HG02870 (cell line): Measurements from ENCODE around the gene SCAMP3.
"Not testable (repeated sequence)": the region's sequence is repeated elsewhere in the genome, so short reads cannot be mapped to it uniquely, and the experiment has no call there.

Experiments
- ATAC-seq: cut with Tn5 transposase; IDR thresholded peaks from one replicate; pipeline ENCODE4 v1.9.1; 2021; ENCODE audit warnings: mild to moderate bottlenecking, moderate library complexity; ENCODE audit not compliant: unreplicated experiment

SCAMP3 gene

DNA sequence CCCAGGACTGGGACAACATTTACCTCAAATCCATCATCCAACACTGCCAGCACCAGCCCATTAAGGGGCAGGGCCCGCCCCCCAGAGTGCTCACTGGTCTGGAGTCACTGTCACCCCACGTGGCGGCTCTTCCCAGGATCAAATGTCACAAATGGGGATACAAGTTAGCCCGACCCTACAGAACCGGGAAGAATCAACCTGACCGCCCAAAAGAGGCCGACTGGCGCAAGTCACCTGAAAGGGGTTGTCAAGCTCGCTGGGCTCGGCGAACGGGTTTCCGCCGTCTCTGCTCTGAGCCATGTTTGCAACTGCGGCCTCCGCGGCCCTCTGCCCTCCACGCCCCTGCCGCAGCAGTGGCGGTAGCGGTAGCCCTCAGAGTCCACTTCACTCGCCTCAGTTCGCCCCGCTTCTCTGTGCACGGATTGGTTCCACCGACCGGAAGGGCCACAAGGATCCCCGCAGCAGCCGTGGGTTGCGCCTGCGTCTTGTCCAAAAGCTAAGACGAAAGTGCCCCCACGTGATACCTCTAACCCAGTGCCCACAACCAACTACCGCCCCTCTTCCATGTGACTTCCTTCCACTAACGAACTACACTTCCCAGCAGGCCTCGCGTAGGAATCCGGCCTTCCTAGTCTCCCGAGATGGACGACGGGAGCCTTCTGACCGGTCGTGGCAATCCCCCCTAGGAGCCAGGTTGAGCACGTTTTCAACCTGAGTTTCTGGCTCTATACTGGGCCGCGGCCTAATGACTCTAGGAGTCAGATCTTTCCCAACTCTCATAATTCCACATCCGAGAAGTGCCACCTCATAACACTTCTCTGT lies at the start of gene SCAMP3:
Gene SCAMP3 (minus strand): TSS at position 509 of the 822 bp plus-strand sequence. CDS start 209 bp downstream, at position 300.
- peak; percentile 92 for ATAC-seq

DNA sequence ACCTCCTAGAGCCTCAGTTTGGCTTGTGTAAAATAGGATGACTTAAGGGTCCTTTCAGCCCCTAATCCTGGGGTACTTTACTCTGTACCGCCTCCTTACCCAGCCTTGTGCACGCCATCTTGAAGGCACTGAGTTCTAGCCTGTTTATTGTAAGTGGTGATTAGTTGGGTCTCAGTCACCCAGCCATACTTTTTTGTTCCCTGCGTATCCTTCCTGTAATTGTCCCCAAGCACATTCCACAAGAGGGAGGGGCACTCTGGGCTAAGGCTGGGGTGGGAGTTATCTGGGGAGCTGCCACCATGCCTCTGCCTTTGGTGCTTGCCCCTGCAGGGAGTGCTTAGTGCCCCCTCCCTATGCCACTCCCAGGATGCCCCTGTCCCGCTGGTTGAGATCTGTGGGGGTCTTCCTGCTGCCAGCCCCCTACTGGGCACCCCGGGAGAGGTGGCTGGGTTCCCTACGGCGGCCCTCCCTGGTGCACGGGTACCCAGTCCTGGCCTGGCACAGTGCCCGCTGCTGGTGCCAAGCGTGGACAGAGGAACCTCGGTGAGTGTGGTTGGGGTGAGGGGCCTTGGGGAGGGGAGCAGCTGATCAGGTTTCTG lies 47.4 kb upstream of the SCAMP3 start:
- ATAC-seq: no peak

DNA sequence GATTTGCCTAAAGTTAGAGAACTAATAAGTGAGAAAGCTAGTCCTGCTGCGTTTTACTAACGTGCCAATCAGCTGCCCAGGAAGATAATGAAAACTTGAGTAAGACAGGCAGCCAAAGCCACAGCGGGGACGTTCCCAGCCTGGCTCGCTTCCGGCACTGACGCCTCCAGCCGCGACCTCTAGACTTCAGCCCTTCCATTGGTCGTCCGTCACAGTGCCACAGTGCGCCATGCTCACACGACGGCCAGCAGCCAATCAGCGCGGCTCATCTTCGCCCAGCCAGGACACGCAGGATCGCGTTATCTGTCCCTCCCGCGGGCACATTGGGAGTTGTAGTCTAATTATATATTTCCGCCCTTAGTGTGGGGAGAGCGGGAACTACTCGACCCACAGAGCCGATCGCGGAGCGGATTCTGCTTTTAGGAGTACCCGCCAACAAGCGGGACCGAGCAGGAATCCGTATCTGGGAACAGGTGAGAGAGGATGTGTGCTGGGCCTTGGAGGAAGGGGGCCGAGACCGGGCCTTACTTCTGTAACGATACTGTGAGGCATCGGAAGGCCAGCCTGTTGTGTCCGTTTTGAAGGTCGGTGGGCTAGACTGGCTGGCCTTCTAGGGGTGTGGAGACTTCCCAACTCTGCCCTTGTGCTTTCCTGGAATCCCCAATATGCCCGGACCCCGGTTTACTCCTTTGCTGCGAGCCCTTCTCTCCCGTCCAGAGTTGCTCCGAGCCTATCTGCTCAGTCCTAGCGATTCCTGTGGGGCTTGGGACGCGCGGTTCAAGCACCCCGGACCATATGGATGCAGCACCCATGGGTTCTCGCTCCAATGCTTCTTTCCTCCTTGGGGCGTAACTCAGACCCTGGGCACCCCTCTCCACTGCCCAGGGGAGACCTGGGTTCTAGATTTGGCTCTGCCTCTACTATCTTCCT lies 46.6 kb upstream of the SCAMP3 start, which contains the start of gene FDPS:
Gene FDPS (plus strand): TSS at position 374 of the 930 bp plus-strand sequence. CDS start 924 bp downstream, outside the sequence.
- peak; percentile 97 for ATAC-seq

DNA sequence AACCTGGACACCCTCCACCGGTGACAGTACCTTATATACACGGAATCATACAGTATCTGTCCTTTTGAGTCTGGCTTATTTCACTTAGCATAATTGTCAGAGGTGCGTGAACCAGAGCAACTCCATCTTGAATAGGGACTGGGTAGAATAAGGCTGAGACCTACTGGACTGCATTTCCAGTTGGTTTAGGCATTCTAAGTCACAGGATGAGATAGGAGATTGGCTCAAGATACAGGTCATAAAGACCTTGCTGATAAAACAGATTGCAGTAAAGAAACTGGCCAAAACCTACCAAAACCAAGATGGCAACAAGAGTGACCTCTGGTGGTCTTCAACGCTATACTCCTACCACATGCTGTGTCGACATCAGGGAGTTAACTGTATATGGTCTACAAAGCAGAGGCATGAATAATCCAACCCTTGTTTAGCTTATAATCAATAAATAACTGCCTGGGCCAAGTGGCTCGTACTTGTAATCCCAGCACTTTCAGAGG lies 45.1 kb upstream of the SCAMP3 start:
- ATAC-seq: no peak

DNA sequence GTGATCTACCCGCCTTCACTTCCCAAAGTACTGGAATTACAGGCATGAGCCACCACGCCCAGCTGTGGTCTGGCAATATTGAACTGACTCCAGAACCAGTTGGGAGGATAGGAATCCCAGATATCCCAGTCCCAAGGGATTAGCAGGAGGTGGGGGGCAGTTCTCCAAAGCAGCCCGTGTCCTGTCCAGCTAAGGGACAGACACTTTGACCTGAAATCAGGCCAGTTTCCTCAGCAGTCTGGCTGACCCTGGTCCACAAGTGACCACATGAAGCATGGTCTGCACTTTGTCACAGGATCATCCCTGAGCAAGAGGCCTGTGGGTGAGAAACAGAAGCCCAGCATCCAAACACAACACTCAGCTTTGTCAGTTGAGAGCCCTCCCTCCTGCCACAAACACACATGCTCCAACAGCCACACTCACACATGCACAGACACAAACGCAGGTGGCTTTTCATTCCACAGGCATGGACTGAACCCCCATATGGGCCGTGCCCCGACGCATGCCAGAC lies 43.8 kb upstream of the SCAMP3 start:
- no peak for ATAC-seq

DNA sequence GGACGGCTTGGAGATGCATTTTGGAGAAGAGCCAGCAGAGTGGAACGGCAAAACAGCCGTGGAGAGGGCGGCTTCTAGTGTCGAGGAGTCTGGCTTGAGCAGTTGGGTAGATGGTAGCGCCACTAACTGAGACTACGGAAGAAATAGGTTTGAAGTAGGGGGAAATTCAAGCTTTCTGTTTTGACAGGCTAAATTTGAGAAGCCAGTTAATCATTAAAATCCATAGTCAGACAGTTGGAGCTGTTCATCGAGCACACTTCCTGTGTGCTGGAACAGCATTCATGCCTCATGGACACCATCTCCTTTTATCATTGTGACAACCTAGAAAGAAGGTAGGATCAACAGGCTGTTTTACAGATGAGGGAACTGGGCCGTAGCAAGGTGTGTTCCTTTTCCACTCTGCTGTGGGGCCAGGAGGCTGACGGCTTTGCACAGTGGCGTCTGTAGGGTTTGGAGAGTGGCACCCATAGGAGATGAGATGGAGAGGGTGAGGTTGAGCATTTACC lies 42.5 kb upstream of the SCAMP3 start:
- ATAC-seq: no peak

DNA sequence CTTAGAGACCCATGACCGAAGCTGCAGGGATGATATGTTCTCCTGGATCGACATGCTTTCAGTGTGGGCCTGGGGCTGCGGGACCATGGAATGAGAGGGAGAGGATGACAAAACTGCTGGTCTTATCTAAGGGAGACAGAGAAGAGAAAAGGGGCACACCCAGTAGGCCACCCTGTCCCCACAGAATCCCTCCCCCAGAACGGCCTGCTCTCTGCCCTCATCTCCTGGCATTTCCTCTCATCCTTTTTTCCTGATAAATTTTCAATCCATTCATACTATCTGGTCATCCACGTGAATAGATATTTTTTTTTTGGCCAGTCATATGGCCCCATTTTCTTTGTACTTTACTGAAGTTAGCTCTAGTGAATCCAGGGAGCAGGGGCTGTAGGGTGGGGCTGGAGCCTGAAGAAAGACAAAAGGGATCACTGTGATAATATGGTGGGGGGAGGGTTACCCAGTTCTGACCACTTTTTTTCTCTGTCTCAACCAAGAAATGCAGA lies 39.2 kb upstream of the SCAMP3 start, which contains the start of gene PKLR:
Gene PKLR (minus strand): TSS at position 97 of the 500 bp plus-strand sequence. CDS start 43 bp downstream, at position 54.
- ATAC-seq: no peak

DNA sequence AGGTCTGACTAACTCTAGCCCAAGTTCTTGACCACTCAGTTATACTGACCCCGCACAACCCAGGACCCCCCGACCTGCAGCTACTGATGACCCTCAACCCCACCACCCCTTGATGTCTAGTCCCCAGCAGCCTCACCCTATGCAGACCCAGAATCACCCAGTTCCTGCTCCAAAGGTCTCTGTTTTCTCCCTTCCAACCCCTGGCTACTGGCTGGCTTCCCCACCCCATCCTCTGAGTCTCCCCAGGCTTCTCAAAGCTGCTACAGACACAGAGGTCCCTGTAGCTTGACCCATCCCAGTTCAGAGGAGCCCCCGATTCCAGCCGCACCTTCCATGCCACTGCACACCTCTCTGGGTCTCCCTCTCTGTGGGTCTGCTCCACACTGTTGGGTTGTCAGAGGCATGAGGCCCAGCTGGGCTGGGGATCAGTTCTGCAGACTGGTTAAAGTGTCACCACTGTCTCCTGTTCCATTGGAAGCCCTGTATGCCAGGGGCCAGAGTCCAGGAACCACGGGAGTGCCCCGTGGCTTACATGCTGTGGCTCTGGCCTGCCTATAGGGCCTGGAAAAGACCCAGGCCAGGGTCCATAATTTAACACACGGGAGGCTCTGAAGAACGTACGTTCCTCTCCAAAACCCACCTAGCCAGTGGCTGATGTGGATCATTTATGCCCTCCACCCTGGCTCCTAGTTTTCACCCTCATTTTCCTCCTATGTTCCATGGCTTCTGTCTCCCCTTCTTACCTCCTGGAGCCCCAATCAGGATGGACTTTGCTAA lies 38.6 kb upstream of the SCAMP3 start:
- ATAC-seq: no peak

DNA sequence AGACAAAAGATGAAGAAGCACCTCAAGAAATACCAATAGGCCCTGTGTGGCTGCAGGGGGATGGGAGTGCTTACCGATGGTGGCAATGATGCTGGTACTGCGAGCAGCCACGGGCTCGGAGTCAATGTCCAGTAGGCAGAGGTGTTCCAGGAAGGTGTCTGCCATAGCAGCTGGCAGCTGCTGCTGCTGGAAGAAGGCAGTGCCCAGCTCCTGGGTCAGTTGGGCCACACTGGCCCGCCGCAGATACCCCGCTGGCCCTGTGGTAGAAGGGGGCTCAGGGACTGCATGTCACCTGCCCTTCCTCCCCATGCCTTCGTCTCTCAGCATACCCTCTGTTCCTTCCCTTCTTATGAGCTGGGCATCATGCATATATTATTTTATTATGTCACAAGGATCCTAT lies 37.9 kb upstream of the SCAMP3 start:
- no peak for ATAC-seq

DNA sequence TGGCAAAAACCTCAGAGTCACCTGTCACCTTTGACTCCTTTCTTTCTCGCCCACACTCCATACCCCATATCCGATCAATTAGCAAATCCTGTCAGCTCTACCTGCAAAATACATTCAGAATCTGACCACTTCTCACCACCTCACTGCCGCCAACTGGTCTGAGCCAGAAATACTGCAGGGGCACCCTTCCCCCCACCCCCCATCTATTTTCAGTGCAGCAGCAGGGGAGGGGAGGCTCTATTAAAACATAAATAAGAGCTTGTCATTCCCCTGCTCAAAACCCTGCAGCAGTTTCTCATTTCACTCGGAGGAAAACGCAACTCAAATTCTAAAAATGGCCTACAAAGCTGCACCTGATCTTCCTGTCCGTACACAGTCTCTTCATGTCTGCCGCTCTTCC lies 35.2 kb upstream of the SCAMP3 start:
- ATAC-seq: no peak

DNA sequence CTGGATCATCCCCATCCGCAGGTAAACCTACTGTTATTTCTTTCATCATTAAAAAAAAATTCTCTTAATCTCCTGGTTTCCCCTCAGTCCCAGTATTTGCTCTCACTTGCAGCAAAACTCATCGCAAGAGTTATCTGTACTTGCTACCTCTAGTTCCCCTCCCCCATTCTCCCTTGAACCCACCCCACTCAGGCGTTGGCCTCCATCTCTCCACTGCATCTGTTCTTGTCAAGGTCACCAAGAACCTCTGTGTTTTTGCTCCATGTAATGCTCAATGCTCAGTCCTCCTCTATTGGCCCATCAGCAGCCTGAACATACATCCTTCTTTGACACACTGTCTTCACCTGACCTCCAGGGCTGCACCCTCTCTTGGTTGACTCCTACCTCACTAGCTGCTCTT lies 34.5 kb upstream of the SCAMP3 start:
- no peak for ATAC-seq

DNA sequence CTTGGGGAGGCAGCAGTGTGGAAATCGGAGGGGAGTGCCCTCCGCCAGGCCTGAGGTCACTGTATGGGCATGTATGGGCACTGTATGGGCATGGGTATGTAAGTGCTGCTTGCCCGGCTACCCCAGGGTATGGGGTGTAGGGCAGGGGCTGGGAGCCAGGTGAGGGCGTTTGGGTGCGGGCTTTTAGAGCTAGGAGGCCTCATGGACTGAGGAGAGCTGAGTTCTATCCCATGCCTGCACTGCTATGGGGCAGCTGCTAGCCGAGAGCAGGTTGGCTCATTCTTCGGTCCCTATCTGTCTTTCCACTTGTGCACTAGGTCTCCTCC lies 33.7 kb upstream of the SCAMP3 start:
- ATAC-seq: no peak

DNA sequence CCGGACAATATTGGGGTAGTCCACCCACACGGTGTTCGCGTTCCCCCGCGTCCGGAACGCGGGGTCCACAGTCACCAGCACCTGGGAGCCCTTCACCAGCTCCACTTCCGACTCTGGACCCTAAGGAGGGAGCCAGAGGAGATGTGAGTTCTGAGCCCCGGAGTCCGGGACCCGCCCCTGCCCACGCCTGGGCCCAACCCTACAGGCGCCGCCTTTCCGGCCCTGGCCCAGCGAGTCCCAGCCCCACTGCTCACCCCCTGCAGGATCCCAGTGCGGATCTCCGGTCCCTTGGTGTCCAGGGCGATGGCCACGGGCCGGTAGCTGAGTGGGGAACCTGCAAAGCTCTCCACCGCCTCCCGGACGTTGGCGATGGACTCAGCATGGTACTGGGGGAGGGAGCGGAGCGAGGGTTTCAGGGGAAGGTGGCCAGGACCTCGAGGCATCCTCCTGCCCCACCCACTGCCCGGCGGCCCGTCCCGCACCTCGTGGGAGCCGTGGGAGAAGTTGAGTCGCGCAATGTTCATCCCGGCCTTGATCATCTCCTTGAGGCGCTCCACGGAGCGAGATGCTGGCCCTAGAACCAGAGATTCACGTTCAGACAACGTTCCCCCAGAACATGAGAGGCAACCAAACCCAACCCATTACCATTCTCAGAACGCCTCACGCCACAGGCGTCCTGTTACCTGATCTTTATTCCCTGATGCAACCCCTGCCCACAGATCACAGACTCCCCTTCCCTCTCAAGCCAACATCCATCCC lies 33.2 kb upstream of the SCAMP3 start:
- ATAC-seq: no peak

DNA sequence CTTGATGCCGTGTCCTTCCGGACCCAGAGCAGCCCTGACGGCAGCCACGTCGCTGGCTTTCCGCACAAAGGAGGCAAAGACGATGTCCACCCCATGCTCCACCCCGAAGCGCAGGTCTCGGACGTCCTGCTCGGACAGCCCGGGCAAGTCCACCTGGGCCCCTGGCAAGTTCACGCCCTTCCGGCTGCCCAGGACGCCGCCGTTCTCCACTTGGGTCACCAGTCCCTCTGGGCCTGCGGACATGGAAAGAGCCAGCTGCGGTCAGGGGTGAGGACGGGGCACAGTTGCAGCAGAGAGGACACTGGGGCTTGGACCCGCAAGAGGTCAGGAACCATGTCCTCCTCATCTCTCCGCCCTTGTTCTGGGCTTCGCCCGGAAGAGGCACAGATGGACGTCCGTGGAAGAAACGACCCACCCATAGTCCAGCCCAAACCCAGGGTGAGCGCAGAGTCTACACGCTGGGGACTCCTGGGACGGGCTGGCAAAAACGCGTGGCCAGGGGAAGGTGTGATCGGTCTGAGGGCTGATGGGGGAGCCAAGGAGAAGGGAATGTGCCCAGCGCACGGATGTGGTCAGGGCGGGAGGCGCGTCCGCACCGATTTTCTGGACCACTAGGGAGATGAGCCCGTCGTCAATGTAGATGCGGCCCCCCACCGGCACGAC lies 32.5 kb upstream of the SCAMP3 start:
- ATAC-seq: no peak

DNA sequence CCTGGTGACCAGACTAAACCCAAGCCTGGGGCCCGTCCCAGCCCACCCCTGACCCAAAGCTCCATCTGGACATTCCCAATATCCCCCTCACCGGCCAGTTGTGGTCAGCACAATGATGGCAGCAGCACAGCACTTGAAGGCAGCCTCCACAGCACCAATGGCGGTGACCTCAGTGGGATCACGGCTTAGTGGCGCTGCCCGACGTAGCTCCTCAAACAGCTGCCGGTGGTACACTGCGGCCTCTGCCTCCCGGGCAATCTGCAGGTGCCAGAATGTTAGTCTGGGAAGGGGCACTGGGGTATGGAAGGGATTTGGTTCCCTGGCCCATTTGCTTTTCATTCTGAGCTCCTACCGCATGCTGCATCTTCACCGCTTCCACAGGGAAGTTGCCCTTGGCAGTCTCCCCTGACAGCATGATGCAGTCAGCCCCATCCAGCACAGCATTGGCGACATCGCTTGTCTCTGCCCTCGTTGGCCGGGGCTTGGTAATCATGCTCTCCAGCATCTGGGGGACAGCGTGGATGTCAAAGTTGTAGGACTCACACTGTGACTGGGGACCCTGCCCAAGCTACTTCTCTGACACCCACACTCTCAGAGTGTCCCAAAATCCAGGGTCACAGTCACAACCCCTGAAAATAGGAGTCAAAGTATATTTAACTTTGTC lies 31.1 kb upstream of the SCAMP3 start:
- no peak for ATAC-seq

DNA sequence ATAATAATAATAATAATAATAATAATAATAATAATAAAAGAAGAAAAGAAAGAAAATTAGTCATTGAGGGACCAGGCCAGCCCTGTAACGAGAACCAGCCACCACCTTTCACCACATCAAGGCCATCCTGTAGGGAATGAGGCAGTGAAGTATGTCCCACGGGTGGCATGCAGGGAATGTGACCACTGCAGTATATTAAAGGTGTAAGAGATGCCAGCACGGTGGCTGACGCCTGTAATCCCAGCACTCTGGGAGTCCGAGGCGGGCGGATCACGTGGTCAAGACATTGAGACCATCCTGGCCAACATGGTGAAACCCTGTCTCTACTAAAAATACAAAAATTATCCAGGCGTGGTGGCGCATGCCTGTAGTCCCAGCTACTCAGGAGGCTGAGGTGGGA lies 28.8 kb upstream of the SCAMP3 start:
- not testable (repeated sequence) for ATAC-seq

DNA sequence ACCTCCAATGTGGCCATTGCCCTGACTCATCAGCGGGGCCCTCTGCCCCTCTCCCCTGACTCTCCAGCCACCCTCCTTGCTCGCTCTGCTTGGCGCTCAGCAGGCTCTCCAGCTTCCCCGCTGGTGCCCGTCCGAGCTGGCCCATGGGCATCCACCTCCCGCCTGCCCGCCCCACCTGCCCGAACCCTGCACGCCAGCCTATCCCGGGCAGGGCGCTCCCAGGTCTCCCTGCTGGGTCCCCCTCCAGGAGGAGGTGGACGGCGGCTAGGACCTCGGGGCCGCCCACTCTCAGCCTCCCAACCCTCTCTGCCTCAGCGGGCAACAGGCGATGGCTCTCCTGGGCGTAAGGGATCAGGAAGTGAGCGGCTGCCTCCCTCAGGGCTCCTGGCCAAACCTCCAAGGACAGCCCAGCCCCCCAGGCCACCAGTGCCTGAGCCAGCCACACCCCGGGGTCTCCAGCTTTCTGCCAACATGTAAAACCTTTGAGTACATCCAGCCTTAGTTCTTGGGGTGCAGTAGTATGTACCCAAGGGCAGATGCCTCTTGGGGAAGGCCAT lies 25.9 kb upstream of the SCAMP3 start:
- no peak for ATAC-seq

DNA sequence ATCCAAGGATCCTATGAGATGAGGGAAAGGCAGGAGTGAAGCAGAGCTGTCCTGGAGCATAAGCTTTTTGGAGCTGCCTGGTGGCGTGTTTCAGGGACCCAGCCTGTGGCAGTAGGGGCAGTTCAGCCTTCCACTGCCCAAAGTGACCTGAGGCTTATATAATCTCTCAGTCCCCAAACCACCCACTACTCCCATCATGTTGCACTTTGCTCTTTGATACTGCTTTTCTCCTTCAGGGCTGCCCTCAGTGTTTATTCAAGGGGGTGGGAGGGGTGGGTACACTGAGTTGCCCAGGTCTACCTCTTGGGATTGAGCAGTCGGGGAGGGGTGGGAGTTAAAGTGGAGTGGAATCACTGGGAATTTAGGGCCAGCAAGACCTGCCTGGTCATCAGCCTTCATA lies 24.4 kb upstream of the SCAMP3 start:
- no peak for ATAC-seq
